Endodermal cell (in vitro differentiated cells): ENCODE data around the gene KCNQ1. TPM values are rescaled to one million over a fixed set of nuclear protein-coding genes. Genes with fewer than 3 reads are reported as not detected.
A peak's percentile ranks its signal among the peaks of the same experiment; 100 is the strongest.

Experiments used
- DNase-seq: peaks from one replicate; pipeline ENCODE4 v3.0.0-alpha.2; 2017
- H3K27ac ChIP-seq: 2 replicates; pipeline ENCODE4 v1.5.1; 2013; ENCODE audit warnings: mild to moderate bottlenecking, low read depth, low read length, moderate library complexity
- H3K27me3 ChIP-seq: 2 replicates; pipeline ENCODE4 v1.6.1; 2013; ENCODE audit warnings: mild to moderate bottlenecking, low read length, moderate library complexity; ENCODE audit not compliant: insufficient read depth, control insufficient read depth, poor library complexity, severe bottlenecking
- H3K36me3 ChIP-seq: 2 replicates; pipeline ENCODE4 v1.7.0; 2013; ENCODE audit warnings: mild to moderate bottlenecking, low read length, moderate library complexity; ENCODE audit not compliant: control insufficient read depth, insufficient read depth
- H3K4me1 ChIP-seq: one replicate; pipeline ENCODE4 v1.7.0; 2013; ENCODE audit warnings: low read length; ENCODE audit not compliant: control insufficient read depth, insufficient read depth
- H3K4me3 ChIP-seq: 2 replicates; pipeline ENCODE4 v1.5.1; 2013; ENCODE audit warnings: mild to moderate bottlenecking, low read length, moderate library complexity
- H3K9ac ChIP-seq: 2 replicates; pipeline ENCODE4 v1.6.1; 2013; ENCODE audit warnings: mild to moderate bottlenecking, low read length, moderate library complexity; ENCODE audit not compliant: poor library complexity, severe bottlenecking; ENCODE audit errors: extremely low read depth
- H3K9me3 ChIP-seq: 2 replicates; pipeline ENCODE4 v1.6.1; 2013; ENCODE audit warnings: mild to moderate bottlenecking, low read length, moderate library complexity; ENCODE audit not compliant: control insufficient read depth
- H3K27ac Mint-ChIP-seq: 2 replicates; pipeline ENCODE4 v1.8.0; 2020; ENCODE audit warnings: mixed read lengths
- H3K27me3 Mint-ChIP-seq: 2 replicates; pipeline ENCODE4 v1.8.0; 2021; ENCODE audit warnings: mild to moderate bottlenecking, mixed read lengths; ENCODE audit not compliant: insufficient read depth
- H3K36me3 Mint-ChIP-seq: 2 replicates; pipeline ENCODE4 v1.8.0; 2020; ENCODE audit warnings: low read depth, mixed read lengths
- H3K4me1 Mint-ChIP-seq: 2 replicates; pipeline ENCODE4 v1.8.0; 2020; ENCODE audit warnings: mixed read lengths
- H3K4me3 Mint-ChIP-seq: 2 replicates; pipeline ENCODE4 v1.8.0; 2020; ENCODE audit warnings: mild to moderate bottlenecking, moderate library complexity, mixed read lengths
- H3K9me3 Mint-ChIP-seq: 2 replicates; pipeline ENCODE4 v1.8.0; 2020; ENCODE audit warnings: mild to moderate bottlenecking, mixed read lengths
- WGBS, 2 experiments: methylation state at CpG; one replicate each; pipeline versions ENCODE4 v1.1.5 to v1.1.7; 2013; ENCODE audit warnings: missing lambda C conversion rate in 2 of 2, mixed read lengths in 1 of 2; ENCODE audit not compliant: insufficient coverage in 1 of 2, insufficient read length in 1 of 2; 5-methylcytosine and 5-hydroxymethylcytosine counted together
- total RNA-seq, 2 donors: library from RNA; stranded (reverse); fragmentation: NEBNext Ultra II Directional in 1 of 2; extraction: Animal tissue kit (Norgen Biotek cat#: 25700) in 1 of 2; gene quantifications; 2 replicates in 1 of 2; 3 replicates in 1 of 2; pipeline ENCODE4 v1.2.1, GENCODE V29; 2021
- TF ChIP-seq, protein P1 (sequence below): fragments of 200-600 bp; sonication (generic); conservative IDR thresholded peaks from 2 replicates; pipeline ENCODE4 v1.5.0; 2021; ENCODE audit warnings: antibody characterized with exemption, mild to moderate bottlenecking

The KCNQ1 gene
- total RNA-seq, 2 donors from 2014 or later = 1.8 to 3.5 TPM

DNA sequence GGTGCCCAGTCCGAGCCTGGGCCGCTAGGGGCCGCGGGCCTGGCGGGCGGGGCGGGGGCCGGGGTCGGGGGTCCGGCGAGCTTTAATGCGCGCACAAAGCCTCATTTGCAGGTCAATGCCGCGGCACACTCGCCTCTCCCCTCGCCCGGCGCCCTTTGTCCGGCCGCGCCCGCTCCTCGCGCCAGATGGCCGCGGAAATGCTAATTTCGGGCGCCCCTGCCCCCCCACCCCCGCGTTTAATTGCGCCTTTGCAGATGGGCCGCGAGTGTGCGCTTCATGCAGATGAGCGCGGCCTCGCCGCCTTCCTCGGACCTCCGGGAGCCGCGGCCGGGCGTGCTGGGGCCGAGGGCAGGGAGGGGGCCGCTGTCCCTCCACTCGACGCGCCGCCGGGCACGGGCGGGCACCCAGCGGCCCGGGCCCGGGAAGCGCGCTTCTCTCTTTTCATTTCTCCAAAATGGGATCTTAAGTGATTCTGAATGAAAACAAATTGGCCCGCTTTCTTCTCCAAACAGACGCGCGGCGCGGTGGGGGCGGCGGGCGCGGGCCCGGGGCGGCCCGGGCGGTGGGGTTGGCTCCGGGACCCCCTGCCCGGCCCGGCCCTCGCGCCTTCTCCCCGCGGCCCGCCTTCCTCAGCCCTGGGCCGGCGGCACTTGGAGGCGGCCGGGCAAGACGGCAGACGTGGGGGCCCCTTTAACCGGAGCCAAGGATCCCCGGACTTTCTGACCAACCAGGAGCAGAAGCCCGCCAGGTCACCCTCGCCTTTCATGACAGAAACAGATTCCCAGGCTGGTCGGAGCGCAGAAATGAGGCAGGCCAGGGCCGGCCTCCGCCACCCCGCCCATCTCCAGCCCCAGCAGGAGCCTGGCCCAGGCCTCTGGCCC is 417.8 kb downstream of the KCNQ1 start:
- Mint-ChIP-seq H3K4me3 (peak overlapping the region; percentile 22), H3K9me3 (peaks cover 7% of the 10 kb centered on the region), H3K27ac (no peak overlapping the region), H3K4me1 (no peaks in the 10 kb centered on the region), H3K27me3 (peaks cover 76% of the 10 kb centered on the region), H3K36me3 (no peaks in the 10 kb centered on the region)
- 4 to 5% methylated on average over 45 to 96 of the region's 96 CpGs for WGBS, 2 experiments
- H3K27me3 ChIP-seq = peaks cover 84% of the 10 kb centered on the region
- H3K9me3 ChIP-seq = peaks cover 6% of the 10 kb centered on the region
- no peaks in the 10 kb centered on the region for H3K4me1 ChIP-seq
- H3K36me3 ChIP-seq = no peaks in the 10 kb centered on the region
- DNase-seq = peak; percentile 85
- TF ChIP-seq, protein P1, sequence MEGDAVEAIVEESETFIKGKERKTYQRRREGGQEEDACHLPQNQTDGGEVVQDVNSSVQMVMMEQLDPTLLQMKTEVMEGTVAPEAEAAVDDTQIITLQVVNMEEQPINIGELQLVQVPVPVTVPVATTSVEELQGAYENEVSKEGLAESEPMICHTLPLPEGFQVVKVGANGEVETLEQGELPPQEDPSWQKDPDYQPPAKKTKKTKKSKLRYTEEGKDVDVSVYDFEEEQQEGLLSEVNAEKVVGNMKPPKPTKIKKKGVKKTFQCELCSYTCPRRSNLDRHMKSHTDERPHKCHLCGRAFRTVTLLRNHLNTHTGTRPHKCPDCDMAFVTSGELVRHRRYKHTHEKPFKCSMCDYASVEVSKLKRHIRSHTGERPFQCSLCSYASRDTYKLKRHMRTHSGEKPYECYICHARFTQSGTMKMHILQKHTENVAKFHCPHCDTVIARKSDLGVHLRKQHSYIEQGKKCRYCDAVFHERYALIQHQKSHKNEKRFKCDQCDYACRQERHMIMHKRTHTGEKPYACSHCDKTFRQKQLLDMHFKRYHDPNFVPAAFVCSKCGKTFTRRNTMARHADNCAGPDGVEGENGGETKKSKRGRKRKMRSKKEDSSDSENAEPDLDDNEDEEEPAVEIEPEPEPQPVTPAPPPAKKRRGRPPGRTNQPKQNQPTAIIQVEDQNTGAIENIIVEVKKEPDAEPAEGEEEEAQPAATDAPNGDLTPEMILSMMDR = peak; percentile 30
- H3K27ac ChIP-seq = peak overlapping the region; percentile 78
- H3K9ac ChIP-seq = no peak overlapping the region
- no peak overlapping the region for H3K4me3 ChIP-seq

DNA sequence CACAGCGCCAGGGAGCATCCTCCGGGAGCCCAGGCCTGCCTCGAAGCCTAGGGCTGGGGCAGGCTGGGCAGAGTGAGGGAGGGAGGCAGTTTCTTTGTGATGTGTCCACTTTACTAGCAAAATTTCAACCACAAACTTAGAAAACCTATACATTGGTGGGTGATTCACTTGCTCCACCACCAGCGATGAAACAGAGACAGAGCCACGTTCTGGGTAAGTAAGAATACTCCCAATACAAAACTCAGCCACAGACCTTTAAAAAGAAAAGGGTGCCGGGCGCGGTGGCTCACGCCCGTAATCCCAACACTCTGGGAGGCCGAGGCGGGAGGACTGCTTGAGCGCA is 418.4 kb downstream of the KCNQ1 start:
- no peak overlapping the region for H3K4me3 ChIP-seq
- Mint-ChIP-seq H3K36me3 (no peaks in the 10 kb centered on the region), H3K27me3 (peaks cover 82% of the 10 kb centered on the region), H3K27ac (no peak overlapping the region), H3K4me3 (peak overlapping the region; percentile 22), H3K4me1 (no peaks in the 10 kb centered on the region), H3K9me3 (peaks cover 7% of the 10 kb centered on the region)
- TF ChIP-seq, protein P1 = no peak
- H3K36me3 ChIP-seq = no peaks in the 10 kb centered on the region
- H3K9ac ChIP-seq = no peak overlapping the region
- 69 to 80% methylated on average over 1 to 13 of the region's 13 CpGs for WGBS, 2 experiments
- peaks cover 6% of the 10 kb centered on the region for H3K9me3 ChIP-seq
- peak overlapping the region; percentile 57 for H3K27ac ChIP-seq
- peaks cover 88% of the 10 kb centered on the region for H3K27me3 ChIP-seq
- no peak for DNase-seq
- H3K4me1 ChIP-seq = no peaks in the 10 kb centered on the region

DNA sequence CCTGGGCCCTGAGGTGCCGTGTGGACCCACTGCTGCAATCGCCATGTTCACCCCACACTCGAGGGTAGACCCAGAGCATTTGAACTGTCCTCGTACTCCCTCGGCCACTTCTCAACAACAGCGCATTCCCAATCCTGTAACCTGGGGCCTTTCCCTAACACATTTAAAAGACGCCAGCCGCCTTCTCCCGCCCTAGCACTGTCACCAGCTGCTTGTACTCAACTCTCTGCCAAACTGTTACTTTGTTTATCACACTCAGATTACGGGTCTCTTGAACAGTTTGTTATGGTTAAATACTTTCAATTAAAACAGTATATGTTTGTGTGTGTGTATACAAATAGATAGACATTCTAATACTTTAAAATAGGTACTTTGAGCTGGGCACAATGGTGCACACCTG is 420.1 kb downstream of the KCNQ1 start:
- Histone ChIP-seq H3K9me3 (peaks cover 6% of the 10 kb centered on the region), H3K4me1 (no peaks in the 10 kb centered on the region), H3K9ac (no peak overlapping the region), H3K27me3 (peaks cover 96% of the 10 kb centered on the region), H3K27ac (no peak overlapping the region), H3K4me3 (no peak overlapping the region), H3K36me3 (no peaks in the 10 kb centered on the region)
- H3K36me3 Mint-ChIP-seq = no peaks in the 10 kb centered on the region
- H3K27ac Mint-ChIP-seq = no peak overlapping the region
- DNase-seq = no peak
- peaks cover 10% of the 10 kb centered on the region for H3K9me3 Mint-ChIP-seq
- H3K4me1 Mint-ChIP-seq = no peaks in the 10 kb centered on the region
- TF ChIP-seq, protein P1 = no peak
- WGBS, 2 experiments = 92 to 95% methylated on average over 9 to 10 of the region's 10 CpGs
- no peak overlapping the region for H3K4me3 Mint-ChIP-seq
- H3K27me3 Mint-ChIP-seq = peaks cover 81% of the 10 kb centered on the region
